Activated naive CD4-positive, alpha-beta T cell treated with anti-CD3 and anti-CD28 coated beads, Interleukin-2, amount 50 U/mL, for 24 hours (primary cell): ENCODE data around the gene MTF1.
"Not testable (repeated sequence)": the region's sequence is repeated elsewhere in the genome, so short reads cannot be mapped to it uniquely, and the experiment has no call there.

Experiments used
- H3K27ac Mint-ChIP-seq: one replicate; pipeline ENCODE4 v1.8.0; 2021; ENCODE audit warnings: mild to moderate bottlenecking, mixed read lengths
- H3K27me3 Mint-ChIP-seq: one replicate; pipeline ENCODE4 v1.8.0; 2021; ENCODE audit warnings: mixed read lengths
- H3K36me3 Mint-ChIP-seq: one replicate; pipeline ENCODE4 v1.8.0; 2021; ENCODE audit warnings: mixed read lengths
- H3K4me1 Mint-ChIP-seq: one replicate; pipeline ENCODE4 v1.8.0; 2021; ENCODE audit warnings: mixed read lengths
- H3K4me3 Mint-ChIP-seq: one replicate; pipeline ENCODE4 v1.8.0; 2021; ENCODE audit warnings: mild to moderate bottlenecking, mixed read lengths
- H3K9me3 Mint-ChIP-seq: one replicate; pipeline ENCODE4 v1.8.0; 2021; ENCODE audit warnings: mixed read lengths

Gene MTF1

GRCh38 chr1:37795340-37796125 is 63.9 kb downstream of the MTF1 start:
- H3K4me1 Mint-ChIP-seq, result peaks cover 14% of the 10 kb centered on the region

GRCh38 chr1:37794372-37795339 is 64.7 kb downstream of the MTF1 start:
- Mint-ChIP-seq H3K27ac (no peak overlapping the region), H3K4me1 (peaks cover 14% of the 10 kb centered on the region)

More at GRCh38 chr1:37795340-37796125, 63.9 kb downstream of the MTF1 start:
- H3K27me3 Mint-ChIP-seq, result peaks cover 12% of the 10 kb centered on the region
- H3K27ac Mint-ChIP-seq, result no peak overlapping the region
- peak overlapping the region; percentile 78 for H3K4me3 Mint-ChIP-seq
- no peaks in the 10 kb centered on the region for H3K9me3 Mint-ChIP-seq
- peaks cover 13% of the 10 kb centered on the region for H3K36me3 Mint-ChIP-seq

GRCh38 chr1:37793773-37794371 is 65.5 kb downstream of the MTF1 start, which contains the start of gene MANEAL:
TSS of gene MANEAL (plus strand) at chr1:37793847. CDS start at chr1:37794183, 336 bp downstream.
- peaks cover 7% of the 10 kb centered on the region for H3K36me3 Mint-ChIP-seq
- peak within 1 kb of the TSS; percentile 72 for H3K4me3 Mint-ChIP-seq
- no peaks in the 10 kb centered on the region for H3K9me3 Mint-ChIP-seq
- peaks cover 15% of the 10 kb centered on the region for H3K27me3 Mint-ChIP-seq
- peaks cover 14% of the 10 kb centered on the region for H3K4me1 Mint-ChIP-seq
- no peak within 1 kb of the TSS for H3K27ac Mint-ChIP-seq

More at GRCh38 chr1:37794372-37795339, 64.7 kb downstream of the MTF1 start:
- Mint-ChIP-seq H3K27me3 (peaks cover 15% of the 10 kb centered on the region), H3K36me3 (peaks cover 11% of the 10 kb centered on the region), H3K9me3 (no peaks in the 10 kb centered on the region), H3K4me3 (peak overlapping the region; percentile 78)

- no peak overlapping the region for H3K27ac Mint-ChIP-seq
- H3K4me3 Mint-ChIP-seq, result peak overlapping the region; percentile 41
- peaks cover 14% of the 10 kb centered on the region for H3K4me1 Mint-ChIP-seq
- H3K9me3 Mint-ChIP-seq, result no peaks in the 10 kb centered on the region
- peaks cover 15% of the 10 kb centered on the region for H3K27me3 Mint-ChIP-seq
- peaks cover 4% of the 10 kb centered on the region for H3K36me3 Mint-ChIP-seq
Measured at GRCh38 chr1:37792943-37793686, 66.3 kb downstream of the MTF1 start.

- Mint-ChIP-seq H3K27me3 (peaks cover 6% of the 10 kb centered on the region), H3K36me3 (no peaks in the 10 kb centered on the region), H3K4me3 (no peak overlapping the region), H3K4me1 (peaks cover 2% of the 10 kb centered on the region), H3K27ac (no peak overlapping the region), H3K9me3 (no peaks in the 10 kb centered on the region)
Measured at GRCh38 chr1:37782491-37782890, 76.9 kb downstream of the MTF1 start.

- Mint-ChIP-seq H3K4me1 (peaks cover 8% of the 10 kb centered on the region), H3K4me3 (no peak overlapping the region), H3K9me3 (no peaks in the 10 kb centered on the region), H3K27ac (no peak overlapping the region), H3K36me3 (no peaks in the 10 kb centered on the region), H3K27me3 (no peaks in the 10 kb centered on the region)
Measured at GRCh38 chr1:37778654-37779053, 80.7 kb downstream of the MTF1 start.

- Mint-ChIP-seq H3K27ac (no peak overlapping the region), H3K4me3 (no peak overlapping the region), H3K4me1 (peaks cover 8% of the 10 kb centered on the region), H3K9me3 (no peaks in the 10 kb centered on the region), H3K36me3 (no peaks in the 10 kb centered on the region), H3K27me3 (peaks cover 1% of the 10 kb centered on the region)
Measured at GRCh38 chr1:37776946-37777516, 82.4 kb downstream of the MTF1 start.

- H3K4me3 Mint-ChIP-seq, H3K36me3 Mint-ChIP-seq, H3K9me3 Mint-ChIP-seq, H3K4me1 Mint-ChIP-seq, H3K27ac Mint-ChIP-seq: not testable (repeated sequence)
- H3K27me3 Mint-ChIP-seq, result peaks cover 20% of the 10 kb centered on the region
Measured at GRCh38 chr1:37771440-37771839, 88.0 kb downstream of the MTF1 start.

GRCh38 chr1:37767488-37767887 is 91.9 kb downstream of the MTF1 start:
- peaks cover 18% of the 10 kb centered on the region for H3K4me1 Mint-ChIP-seq
- no peaks in the 10 kb centered on the region for H3K36me3 Mint-ChIP-seq
- H3K27ac Mint-ChIP-seq, result no peak overlapping the region
- H3K27me3 Mint-ChIP-seq, result peaks cover 49% of the 10 kb centered on the region
- no peaks in the 10 kb centered on the region for H3K9me3 Mint-ChIP-seq
- no peak overlapping the region for H3K4me3 Mint-ChIP-seq

- Mint-ChIP-seq H3K4me3 (peak overlapping the region; percentile 57), H3K36me3 (no peaks in the 10 kb centered on the region), H3K4me1 (peaks cover 18% of the 10 kb centered on the region), H3K27ac (no peak overlapping the region), H3K27me3 (peaks cover 54% of the 10 kb centered on the region), H3K9me3 (no peaks in the 10 kb centered on the region)
Measured at GRCh38 chr1:37765916-37766664, 93.3 kb downstream of the MTF1 start.

- H3K4me3 Mint-ChIP-seq, result peak within 1 kb of the TSS; percentile 57
- H3K4me1 Mint-ChIP-seq, result peaks cover 18% of the 10 kb centered on the region
- H3K36me3 Mint-ChIP-seq, result no peaks in the 10 kb centered on the region
- peaks cover 48% of the 10 kb centered on the region for H3K27me3 Mint-ChIP-seq
- no peaks in the 10 kb centered on the region for H3K9me3 Mint-ChIP-seq
- H3K27ac Mint-ChIP-seq, result no peak within 1 kb of the TSS
Measured at GRCh38 chr1:37764888-37765441, 94.4 kb downstream of the MTF1 start, which contains the start of gene EPHA10. TSS of gene EPHA10 (minus strand) at chr1:37765120. CDS start at chr1:37765066, 54 bp downstream.

- no peak overlapping the region for H3K27ac Mint-ChIP-seq
- peaks cover 46% of the 10 kb centered on the region for H3K27me3 Mint-ChIP-seq
- no peaks in the 10 kb centered on the region for H3K9me3 Mint-ChIP-seq
Measured at GRCh38 chr1:37764414-37764825, 95.0 kb downstream of the MTF1 start.

GRCh38 chr1:37763791-37764413 is 95.5 kb downstream of the MTF1 start:
- no peak overlapping the region for H3K27ac Mint-ChIP-seq
- peaks cover 18% of the 10 kb centered on the region for H3K4me1 Mint-ChIP-seq
- no peak overlapping the region for H3K4me3 Mint-ChIP-seq
- no peaks in the 10 kb centered on the region for H3K36me3 Mint-ChIP-seq
- no peaks in the 10 kb centered on the region for H3K9me3 Mint-ChIP-seq
- peaks cover 42% of the 10 kb centered on the region for H3K27me3 Mint-ChIP-seq

More at GRCh38 chr1:37764414-37764825, 95.0 kb downstream of the MTF1 start:
- no peak overlapping the region for H3K4me3 Mint-ChIP-seq
- peaks cover 18% of the 10 kb centered on the region for H3K4me1 Mint-ChIP-seq
- no peaks in the 10 kb centered on the region for H3K36me3 Mint-ChIP-seq
